ENCODE measurements around the gene FFAR1.

Gene FFAR1, protein sequence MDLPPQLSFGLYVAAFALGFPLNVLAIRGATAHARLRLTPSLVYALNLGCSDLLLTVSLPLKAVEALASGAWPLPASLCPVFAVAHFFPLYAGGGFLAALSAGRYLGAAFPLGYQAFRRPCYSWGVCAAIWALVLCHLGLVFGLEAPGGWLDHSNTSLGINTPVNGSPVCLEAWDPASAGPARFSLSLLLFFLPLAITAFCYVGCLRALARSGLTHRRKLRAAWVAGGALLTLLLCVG (N-terminal part only)

DNA sequence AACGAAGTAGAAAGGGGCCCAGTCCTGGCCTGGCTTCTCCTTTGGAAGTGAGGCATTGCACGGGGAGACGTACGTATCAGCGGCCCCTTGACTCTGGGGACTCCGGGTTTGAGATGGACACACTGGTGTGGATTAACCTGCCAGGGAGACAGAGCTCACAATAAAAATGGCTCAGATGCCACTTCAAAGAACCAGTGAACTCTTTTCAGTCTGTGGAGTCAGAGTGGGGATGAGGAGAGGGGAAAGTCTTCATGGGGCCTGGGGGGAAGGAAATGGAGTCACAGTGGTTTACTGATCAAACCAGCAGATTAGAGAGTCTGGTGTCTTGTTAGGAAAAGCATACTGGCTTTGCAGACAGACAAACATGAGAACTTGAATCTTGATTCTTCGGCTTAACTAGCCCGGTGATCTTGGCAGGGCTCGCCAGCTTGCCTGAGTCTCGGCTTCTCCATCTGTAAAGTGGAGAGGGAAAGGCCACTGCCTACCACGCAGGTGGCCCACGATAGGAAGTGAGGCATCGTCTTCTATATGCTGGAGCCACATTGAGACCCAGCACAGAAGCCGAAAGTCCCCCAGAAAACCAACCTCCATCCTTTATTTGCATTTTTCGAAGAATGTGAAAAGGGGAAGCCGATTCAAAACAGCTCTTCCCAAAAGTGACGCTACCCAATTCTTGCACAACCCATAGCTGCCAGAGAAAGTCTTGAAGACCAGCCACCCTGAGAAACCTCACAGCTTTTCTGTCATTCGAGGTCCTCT is at the start of gene FFAR1:
FFAR1 (plus strand) TSS at position 732 of the 759 bp plus-strand sequence. CDS start 3,650 bp downstream, outside the sequence.
- DNase-seq: no peak

DNA sequence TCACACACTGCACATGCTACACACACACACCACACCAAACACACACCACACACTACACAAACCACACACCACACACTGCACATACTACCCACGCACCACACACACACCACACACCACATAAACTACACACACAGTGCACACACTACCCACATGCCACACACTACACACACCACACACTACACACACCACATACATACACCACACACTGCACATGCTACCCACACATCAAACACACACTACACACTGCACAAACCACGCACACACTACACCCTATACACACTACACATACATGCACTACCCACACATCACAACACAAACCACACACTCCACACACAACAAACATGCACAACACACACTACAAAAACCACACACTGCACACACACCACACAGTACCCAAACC is 49.8 kb upstream of the FFAR1 start:
- DNase-seq: no peak

DNA sequence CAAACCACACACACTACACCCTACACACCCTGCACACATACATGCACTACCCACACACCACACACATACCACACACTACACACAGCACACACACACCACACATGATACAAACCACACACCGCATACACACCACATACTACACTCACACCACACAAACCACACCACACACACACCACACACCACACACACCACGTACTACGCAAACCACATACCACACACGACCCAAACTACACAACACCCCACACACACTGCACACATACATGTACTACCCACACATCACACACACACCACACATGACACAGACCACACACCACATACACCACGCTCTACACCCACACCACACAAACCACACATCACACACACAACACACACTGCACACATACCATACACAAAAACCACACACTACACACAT is 49.1 kb upstream of the FFAR1 start:
- DNase-seq: no peak

DNA sequence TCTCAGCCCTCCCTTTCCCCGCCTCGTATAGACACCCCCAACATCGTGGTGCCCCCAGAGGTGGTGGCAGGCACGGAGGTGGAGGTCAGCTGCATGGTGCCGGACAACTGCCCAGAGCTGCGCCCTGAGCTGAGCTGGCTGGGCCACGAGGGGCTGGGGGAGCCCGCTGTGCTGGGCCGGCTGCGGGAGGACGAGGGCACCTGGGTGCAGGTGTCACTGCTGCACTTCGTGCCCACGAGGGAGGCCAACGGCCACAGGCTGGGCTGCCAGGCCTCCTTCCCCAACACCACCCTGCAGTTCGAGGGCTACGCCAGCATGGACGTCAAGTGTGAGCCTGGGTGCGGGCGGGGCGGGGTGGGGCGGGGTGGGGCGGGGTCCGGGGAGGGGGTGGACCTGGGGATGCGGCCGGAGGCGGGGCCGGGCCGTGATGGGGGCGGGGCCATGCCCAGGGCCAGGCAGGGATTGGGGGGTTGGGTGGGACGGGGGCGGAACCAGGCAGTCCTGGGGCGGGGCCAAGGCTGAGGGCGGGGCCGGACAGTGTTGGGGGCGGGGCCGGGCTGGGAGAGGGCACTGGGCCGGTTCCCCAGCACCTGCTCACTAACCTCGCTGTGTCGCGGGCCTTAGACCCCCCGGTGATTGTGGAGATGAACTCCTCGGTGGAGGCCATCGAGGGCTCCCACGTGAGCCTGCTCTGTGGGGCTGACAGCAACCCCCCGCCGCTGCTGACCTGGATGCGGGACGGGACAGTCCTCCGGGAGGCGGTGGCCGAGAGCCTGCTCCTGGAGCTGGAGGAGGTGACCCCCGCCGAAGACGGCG is 48.0 kb upstream of the FFAR1 start:
- DNase-seq: no peak

GRCh38 chr19:35300339-35300649 is 47.4 kb upstream of the FFAR1 start:
- DNase-seq: no peak

GRCh38 chr19:35301961-35302360 is 45.7 kb upstream of the FFAR1 start:
- DNase-seq: no peak

GRCh38 chr19:35302446-35302845 is 45.3 kb upstream of the FFAR1 start:
- no peak for DNase-seq

DNA sequence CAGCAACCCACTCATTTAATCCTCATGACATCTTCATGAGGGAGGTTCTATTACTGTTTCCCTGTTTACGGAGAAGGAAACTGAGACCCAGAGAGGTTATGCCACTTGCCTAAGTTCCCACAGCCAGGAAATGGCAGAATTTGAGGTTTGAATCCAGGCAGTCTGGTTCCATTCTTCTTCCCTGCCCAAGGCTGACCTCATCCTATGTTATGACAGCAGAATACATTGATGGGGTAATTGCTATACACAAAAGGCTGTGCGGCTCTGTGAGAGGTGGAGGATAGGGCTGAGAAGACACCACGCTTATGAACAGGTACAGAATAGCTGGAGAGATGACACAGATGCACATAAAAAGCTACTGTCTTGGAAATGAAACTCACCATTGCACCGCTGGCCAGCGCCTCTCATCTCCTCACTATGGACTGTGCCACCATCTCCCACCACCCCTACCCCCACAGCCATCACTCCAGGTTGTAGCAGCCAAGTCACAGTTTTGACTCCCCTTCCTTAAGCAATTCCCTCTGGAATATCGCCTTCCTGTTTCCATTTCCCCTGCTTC is 44.3 kb upstream of the FFAR1 start:
- no peak for DNase-seq

DNA sequence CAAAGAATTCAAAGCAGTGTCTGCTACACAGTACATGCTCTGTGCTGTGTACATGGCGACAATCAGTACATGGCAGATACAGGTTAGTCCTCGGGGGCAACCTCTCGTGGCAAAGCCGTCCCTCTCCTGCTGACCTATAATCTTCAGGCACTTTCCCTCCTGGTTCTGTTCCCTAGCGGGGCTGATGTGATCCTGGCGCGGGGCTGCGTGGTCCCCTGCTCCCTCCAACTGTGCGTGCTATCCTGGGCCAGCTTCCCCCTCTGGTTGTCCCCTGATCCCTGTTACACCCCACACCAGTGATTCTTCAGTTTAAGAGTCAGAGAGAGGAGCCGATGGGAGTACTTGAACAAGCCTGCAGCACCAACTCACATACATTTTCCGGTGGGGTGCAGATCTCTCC is 43.7 kb upstream of the FFAR1 start:
- no peak for DNase-seq

- no peak for DNase-seq
Measured at GRCh38 chr19:35305181-35305580, 42.5 kb upstream of the FFAR1 start.

- DNase-seq: peak; percentile 8
Measured at GRCh38 chr19:35306473-35307246, 41.0 kb upstream of the FFAR1 start.

GRCh38 chr19:35307931-35308330 is 39.8 kb upstream of the FFAR1 start:
- no peak for DNase-seq

GRCh38 chr19:35308910-35309309 is 38.8 kb upstream of the FFAR1 start:
- no peak for DNase-seq

GRCh38 chr19:35309481-35310279 is 38.0 kb upstream of the FFAR1 start:
- DNase-seq: no peak

GRCh38 chr19:35310331-35310730 is 37.4 kb upstream of the FFAR1 start:
- no peak for DNase-seq

DNA sequence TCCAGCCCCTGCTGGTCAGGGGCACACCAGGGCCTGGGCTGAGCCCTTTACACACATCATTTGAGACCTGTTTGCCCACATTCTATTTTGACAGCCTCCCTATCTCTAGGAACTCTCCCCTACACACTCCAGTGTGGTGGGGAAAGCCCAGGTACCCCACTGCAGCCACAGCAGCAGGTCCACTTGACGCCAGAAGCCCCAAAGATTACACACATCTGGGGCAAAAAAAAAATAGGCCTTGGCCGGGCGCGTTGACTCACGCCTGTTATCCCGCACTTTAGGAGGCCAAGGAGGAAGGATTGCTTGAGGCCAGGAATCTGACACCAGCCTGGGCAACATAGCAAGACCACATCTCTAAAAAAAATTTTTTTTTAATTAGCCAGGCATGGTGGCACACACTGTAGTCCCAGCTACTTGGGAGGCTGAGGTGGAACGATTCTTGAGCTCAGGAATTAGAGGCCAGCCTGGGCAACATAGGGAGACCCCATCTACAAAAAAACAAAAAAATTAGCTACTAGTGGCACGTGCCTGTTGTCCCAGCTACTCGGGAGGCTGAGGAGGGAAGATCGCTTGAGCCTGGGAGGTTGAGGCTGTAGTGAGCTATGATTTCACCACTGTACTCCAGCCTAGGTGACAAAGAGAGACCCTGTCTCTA is 36.8 kb upstream of the FFAR1 start:
- no peak for DNase-seq

DNA sequence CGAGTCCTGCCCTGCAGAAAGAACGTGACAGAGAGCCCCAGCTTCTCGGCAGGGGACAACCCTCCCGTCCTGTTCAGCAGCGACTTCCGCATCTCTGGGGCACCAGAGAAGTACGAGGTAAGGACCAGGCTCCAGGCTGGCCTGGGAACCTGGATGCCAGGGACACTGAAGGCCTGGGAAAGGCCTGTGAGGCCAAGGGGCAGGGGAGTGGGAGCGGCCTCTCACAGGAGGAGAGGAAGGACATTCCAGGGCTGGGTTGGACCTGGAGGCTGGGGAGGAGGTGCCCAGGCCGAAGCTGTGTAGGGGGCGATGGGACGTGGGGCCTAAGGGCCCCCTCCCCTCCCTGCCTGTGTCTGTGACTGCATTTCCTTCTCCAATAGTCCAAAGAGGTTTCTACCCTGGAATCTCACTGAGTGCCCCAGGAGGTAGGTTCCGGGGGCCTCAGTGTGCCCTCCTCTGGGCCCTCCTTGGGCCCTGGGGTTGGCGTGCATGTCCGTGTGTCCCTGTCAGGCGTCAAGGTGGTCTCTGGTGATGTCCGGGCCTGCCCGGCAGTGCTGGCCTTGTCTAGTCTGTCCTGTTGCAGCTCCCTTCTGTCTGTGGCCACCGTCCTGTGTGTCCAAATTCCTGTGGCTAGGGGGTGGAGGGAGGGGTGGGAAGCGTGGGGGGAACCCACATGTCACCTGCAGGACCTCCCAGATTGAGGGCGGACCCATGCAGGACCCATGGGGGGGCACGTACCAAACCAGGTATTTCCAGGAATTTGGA is 35.6 kb upstream of the FFAR1 start:
- DNase-seq: no peak

DNA sequence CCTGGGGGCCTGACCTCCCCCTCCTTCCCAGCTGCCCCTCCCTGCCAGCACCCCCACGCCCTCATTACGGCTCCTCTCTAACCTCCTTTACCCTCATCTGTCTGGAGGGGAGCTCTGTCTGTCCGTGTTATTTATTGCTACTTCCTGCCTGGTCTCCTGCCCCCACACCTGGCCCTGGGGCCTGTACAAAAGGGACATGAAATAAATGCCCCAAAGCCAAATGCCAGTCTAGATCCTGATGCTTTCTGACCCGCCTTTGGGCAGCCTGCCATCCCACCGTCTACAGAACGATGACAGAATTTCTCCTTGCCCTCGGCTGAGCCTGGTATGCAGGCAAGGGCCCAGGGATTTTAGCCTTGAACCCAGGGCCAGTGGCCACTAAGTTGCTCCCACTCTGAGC is 34.1 kb upstream of the FFAR1 start:
- no peak for DNase-seq

DNA sequence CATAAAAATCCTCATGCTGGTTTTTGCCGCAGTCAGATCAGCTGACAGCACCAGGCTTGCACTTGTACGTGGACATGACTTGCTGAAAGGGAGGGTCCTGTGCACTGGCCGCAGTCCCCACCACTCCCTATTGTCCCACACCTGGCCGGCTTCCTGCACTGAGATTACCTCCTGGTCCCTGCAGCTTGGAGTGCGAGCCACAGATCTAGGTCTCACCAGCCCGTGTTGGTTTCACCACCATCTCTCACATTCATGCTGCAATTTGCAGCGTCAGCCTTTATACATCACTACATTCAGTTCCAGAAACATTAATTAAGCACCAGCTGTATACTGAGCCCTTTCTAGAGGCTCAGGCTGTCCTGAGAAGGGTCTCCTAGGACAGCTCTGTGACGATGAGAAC is 33.7 kb upstream of the FFAR1 start:
- no peak for DNase-seq

DNA sequence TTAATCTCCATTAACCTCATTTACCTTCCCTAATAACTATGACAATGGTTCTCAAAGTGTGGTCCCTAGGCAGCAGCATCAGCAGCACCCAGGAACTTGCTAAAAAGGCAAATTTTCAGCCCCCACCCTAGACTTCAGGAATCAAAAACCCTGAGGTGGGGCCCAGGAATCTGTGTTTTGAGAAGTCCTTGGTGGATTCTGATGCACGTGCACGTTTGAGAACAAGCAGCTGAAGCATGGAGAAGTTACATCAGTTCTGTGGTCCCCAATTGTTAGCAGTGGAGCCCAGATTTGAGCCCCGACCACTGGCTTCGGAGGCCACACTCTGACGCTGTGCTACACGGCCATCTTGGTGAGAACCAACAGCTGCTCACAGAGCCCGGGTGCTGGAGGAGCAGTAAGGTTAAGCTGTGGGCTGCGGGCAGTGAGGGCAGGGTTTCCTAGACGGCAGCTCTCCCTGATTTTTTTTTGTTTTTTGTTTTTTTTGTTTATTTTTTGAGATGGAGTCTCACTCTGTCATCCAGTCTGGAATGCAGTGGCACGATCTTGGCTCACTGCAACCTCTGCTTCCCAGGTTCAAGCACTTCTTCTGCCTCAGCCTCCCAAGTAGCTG is 32.7 kb upstream of the FFAR1 start:
- no peak for DNase-seq
